Cardiac muscle cell (in vitro differentiated cells and primary cell): Measurements from ENCODE around the gene MSRB1. TPM values are rescaled to one million over a fixed set of nuclear protein-coding genes. Genes with fewer than 3 reads are reported as not detected.
A peak's percentile ranks its signal among the peaks of the same experiment; 100 is the strongest.

Experiments used
- DNase-seq, 2 donors: peaks; one replicate each; pipeline versions ENCODE4 v3.0.0 to v3.0.0-alpha.2; 2010 to 2017; ENCODE audit warnings: low read depth in 1 of 2, low spot score in 1 of 2
- H3K27ac ChIP-seq: fragments of 200-600 bp; sonication (generic); 2 replicates; pipeline ENCODE4 v1.5.1; 2016
- H3K27me3 ChIP-seq: fragments of 200-600 bp; sonication (generic); 2 replicates; pipeline ENCODE4 v1.6.0; 2016; ENCODE audit warnings: control low read depth
- H3K36me3 ChIP-seq: fragments of 200-600 bp; sonication (generic); 2 replicates; pipeline ENCODE4 v1.5.1; 2016; ENCODE audit warnings: control low read depth
- H3K4me1 ChIP-seq: fragments of 200-600 bp; sonication (generic); 2 replicates; pipeline ENCODE4 v1.8.1; 2017; ENCODE audit warnings: low read depth, mild to moderate bottlenecking, mixed run types
- H3K4me3 ChIP-seq: fragments of 200-600 bp; sonication (generic); 2 replicates; pipeline ENCODE4 v1.5.1; 2016; ENCODE audit warnings: mild to moderate bottlenecking
- H3K9me3 ChIP-seq: fragments of 200-600 bp; sonication (generic); 2 replicates; pipeline ENCODE4 v1.5.1; 2017; ENCODE audit warnings: low read depth, mild to moderate bottlenecking, control low read depth
- CTCF ChIP-seq: IDR thresholded peaks from 2 replicates; pipeline ENCODE4 v1.5.1; 2012; ENCODE audit warnings: low read depth, mild to moderate bottlenecking, low read length
- polyA plus RNA-seq: library from polyadenylated mRNA; unstranded; fragments of >200 nt; fragmentation: Nextera tagmentation; extraction: Ambion mirVana; gene quantifications from 2 replicates; pipeline ENCODE4 v1.2.1, GENCODE V29; 2016
- total RNA-seq: library from RNA; depleted of rRNA; stranded (reverse); fragments of >200 nt; gene quantifications from 2 replicates; pipeline ENCODE4 v1.2.3, GENCODE V29; 2016

The MSRB1 gene
- total and polyA plus RNA-seq, 2 experiments from 2014 or later: 13.6 to 35.1 TPM

- DNase-seq: no peak
These were observed 37.2 kb upstream of the MSRB1 start for GRCh38 chr16:1980030-1980769.

DNA sequence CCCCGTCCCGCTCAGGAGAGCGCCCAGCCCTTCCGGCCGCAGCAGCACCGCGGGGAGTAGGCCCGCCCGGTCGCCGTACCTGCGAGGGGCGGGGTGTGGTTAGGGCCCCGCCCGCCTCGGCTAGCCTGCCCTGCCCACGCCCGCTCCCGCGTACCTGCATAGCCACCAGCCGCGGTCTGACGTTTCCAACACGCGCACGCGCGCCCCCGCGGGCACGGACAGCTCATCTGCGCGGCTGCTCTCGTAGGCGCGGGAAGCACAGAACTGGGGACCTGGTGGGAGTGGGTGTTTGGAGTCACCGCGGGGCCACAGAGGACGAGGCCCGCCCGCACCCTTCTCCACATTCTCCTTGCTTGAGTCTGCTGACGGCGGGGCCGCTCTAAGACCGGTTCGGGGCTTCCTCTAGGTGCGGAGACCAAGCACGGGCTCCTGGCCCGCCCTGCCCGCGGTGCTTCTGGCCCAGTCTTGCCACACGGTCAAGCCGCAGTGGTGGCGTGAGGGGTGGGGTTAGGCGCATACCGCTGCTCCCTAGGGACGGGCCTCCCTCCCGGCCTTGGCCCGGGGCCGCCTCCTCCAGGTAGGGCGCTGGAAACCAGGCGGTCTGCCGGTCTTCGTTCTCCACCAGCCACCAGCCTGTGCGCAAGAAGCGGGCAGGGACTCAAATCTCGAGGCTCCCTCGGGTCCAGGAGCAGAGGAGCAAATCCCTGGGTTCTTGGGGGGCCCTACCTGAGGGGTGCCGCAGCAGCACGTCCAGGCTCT, 36.5 kb upstream of the MSRB1 start:
- H3K9me3 ChIP-seq: no peaks in the 10 kb centered on the region
- peaks cover 55% of the 10 kb centered on the region for H3K27me3 ChIP-seq
- peaks cover 15% of the 10 kb centered on the region for H3K36me3 ChIP-seq
- no peak overlapping the region for H3K27ac ChIP-seq
- TF ChIP-seq CTCF: no peak
- H3K4me1 ChIP-seq: no peaks in the 10 kb centered on the region
- no peak overlapping the region for H3K4me3 ChIP-seq
- peak in 1 of 2 donors; percentile 37 for DNase-seq

More at GRCh38 chr16:1980030-1980769, 37.2 kb upstream of the MSRB1 start:
- no peak overlapping the region for H3K4me3 ChIP-seq
- no peak overlapping the region for H3K27ac ChIP-seq
- TF ChIP-seq CTCF: no peak
- H3K27me3 ChIP-seq: peaks cover 55% of the 10 kb centered on the region
- peaks cover 11% of the 10 kb centered on the region for H3K36me3 ChIP-seq
- peaks cover 4% of the 10 kb centered on the region for H3K4me1 ChIP-seq
- H3K9me3 ChIP-seq: no peaks in the 10 kb centered on the region

GRCh38 chr16:1978476-1979120, 35.6 kb upstream of the MSRB1 start:
- peaks cover 15% of the 10 kb centered on the region for H3K36me3 ChIP-seq
- H3K27ac ChIP-seq: no peak overlapping the region
- H3K9me3 ChIP-seq: no peaks in the 10 kb centered on the region
- TF ChIP-seq CTCF: no peak
- H3K4me1 ChIP-seq: no peaks in the 10 kb centered on the region
- DNase-seq: no peak
- peaks cover 55% of the 10 kb centered on the region for H3K27me3 ChIP-seq
- H3K4me3 ChIP-seq: no peak overlapping the region

GRCh38 chr16:1977875-1978268, 34.9 kb upstream of the MSRB1 start:
- Histone ChIP-seq H3K36me3 (peaks cover 15% of the 10 kb centered on the region), H3K4me1 (peaks cover 2% of the 10 kb centered on the region), H3K27me3 (peaks cover 51% of the 10 kb centered on the region), H3K4me3 (no peak overlapping the region), H3K27ac (no peak overlapping the region), H3K9me3 (no peaks in the 10 kb centered on the region)
- no peak for TF ChIP-seq CTCF
- no peak for DNase-seq

GRCh38 chr16:1976951-1977874, 34.2 kb upstream of the MSRB1 start:
- no peak for DNase-seq
- peaks cover 45% of the 10 kb centered on the region for H3K27me3 ChIP-seq
- no peak overlapping the region for H3K27ac ChIP-seq
- H3K36me3 ChIP-seq: peaks cover 15% of the 10 kb centered on the region
- H3K9me3 ChIP-seq: no peaks in the 10 kb centered on the region
- TF ChIP-seq CTCF: no peak
- H3K4me3 ChIP-seq: no peak overlapping the region
- peaks cover 5% of the 10 kb centered on the region for H3K4me1 ChIP-seq
